GM12878 (cell line): Measurements from ENCODE around the gene RNASEH2A. TPM values are rescaled to one million over a fixed set of nuclear protein-coding genes. Genes with fewer than 3 reads are reported as not detected.

Experiments
- ATAC-seq: fragments of 200-7000 bp; cut with Tn5 transposase; 3 replicates; pipeline ENCODE4 v1.9.1; 2020; ENCODE audit warnings: mild to moderate bottlenecking, moderate library complexity
- BruUV-seq: library from RNA; stranded (reverse); fragments of 400-500 nt; replicated peaks from 2 replicates; lab custom pipeline; 2021; lab: Mats Ljungman, UMichigan
- CTCF ChIA-PET: fragments of 300-600 bp; sonication (Branson Sonifier 250); formaldehyde crosslinking; extraction: SDS; loops from one replicate; lab custom pipeline; 2021; ENCODE audit warnings: inconsistent platforms; lab: Yijun Ruan, JAX
- POLR2A ChIA-PET: fragments of 350-600 bp; formaldehyde crosslinking; extraction: SDS; loops from one replicate; lab custom pipeline; 2021; ENCODE audit warnings: inconsistent platforms; lab: Charles Lee
- RAD21 ChIA-PET: fragments of 300-600 bp; sonication (Branson Sonifier 250); formaldehyde crosslinking; loops from one replicate; lab custom pipeline; 2023; ENCODE audit warnings: antibody characterized with exemption; ENCODE audit not compliant: unreplicated experiment; lab: Charles Lee
- SMC1A ChIA-PET: fragments of 300-600 bp; sonication (Branson Sonifier 250); formaldehyde crosslinking; loops from one replicate; lab custom pipeline; 2023; ENCODE audit not compliant: unreplicated experiment, uncharacterized antibody; lab: Charles Lee
- DNase-seq: peaks from one replicate; pipeline ENCODE4 v3.0.0-alpha.2; 2011; ENCODE audit warnings: low read depth, low spot score
- FAIRE-seq: peaks from 3 replicates; lab custom pipeline; 2011; peaks lifted over from hg19 to GRCh38; lab: Jason Lieb, UNC
- H2AFZ ChIP-seq: 2 replicates; pipeline ENCODE4 v1.6.0; 2011; ENCODE audit warnings: low read depth, low read length, control low read depth; ENCODE audit not compliant: control insufficient read depth
- H3K27ac ChIP-seq: 2 replicates; pipeline ENCODE4 v1.5.1; 2011; ENCODE audit warnings: control low read depth; ENCODE audit not compliant: control insufficient read depth, insufficient read depth
- H3K27me3 ChIP-seq, 2 experiments: replicated peaks in 1 of 2; 2 replicates each; pipeline versions ENCODE4 v1.6.0 to v1.6.1; 2011; ENCODE audit warnings: low read length in 1 of 2; ENCODE audit not compliant: control insufficient read depth in 2 of 2, insufficient read depth in 2 of 2
- H3K36me3 ChIP-seq, 2 experiments: 2 replicates each; pipeline ENCODE4 v1.5.1; 2011; ENCODE audit warnings: low read length in 1 of 2; ENCODE audit not compliant: control insufficient read depth in 2 of 2, insufficient read depth in 2 of 2
- H3K4me1 ChIP-seq: 2 replicates; pipeline ENCODE4 v1.6.1; 2011; ENCODE audit warnings: mild to moderate bottlenecking, low read length, moderate library complexity, mixed read lengths; ENCODE audit not compliant: control insufficient read depth, insufficient read depth
- H3K4me2 ChIP-seq: 2 replicates; pipeline ENCODE4 v1.6.0; 2011; ENCODE audit warnings: control low read depth; ENCODE audit not compliant: control insufficient read depth, insufficient read depth
- H3K4me3 ChIP-seq: fragments of 200-600 bp; sonication (generic); 2 replicates; pipeline ENCODE4 v1.5.1; 2016
- H3K79me2 ChIP-seq: 2 replicates; pipeline ENCODE4 v1.6.0; 2011; ENCODE audit warnings: low read length; ENCODE audit not compliant: control insufficient read depth, insufficient read depth
- H3K9ac ChIP-seq: 2 replicates; pipeline ENCODE4 v1.8.0; 2011; ENCODE audit warnings: low read length, control low read depth, mixed read lengths; ENCODE audit not compliant: control insufficient read depth, insufficient read depth
- H3K9me3 ChIP-seq: replicated peaks from 3 replicates; pipeline ENCODE4 v1.5.1; 2011; ENCODE audit warnings: mild to moderate bottlenecking, low read length; ENCODE audit not compliant: control insufficient read depth, insufficient read depth
- H4K20me1 ChIP-seq: 2 replicates; pipeline ENCODE4 v1.6.0; 2011; ENCODE audit not compliant: control insufficient read depth, insufficient read depth
- CHD2 ChIP-seq: IDR thresholded peaks from 2 replicates; pipeline ENCODE4 v1.6.1; 2011; ENCODE audit warnings: low read depth, low read length, improper control_type of control experiment, borderline replicate concordance
- HDAC6 ChIP-seq: fragments of 200-600 bp; sonication (generic); IDR thresholded peaks from one replicate; pipeline ENCODE4 v1.8.0; 2017; ENCODE audit warnings: antibody characterized with exemption; ENCODE audit not compliant: unreplicated experiment
- JUNB ChIP-seq: IDR thresholded peaks from 2 replicates; pipeline ENCODE4 v1.6.1; 2016; ENCODE audit warnings: antibody characterized with exemption, mild to moderate bottlenecking
- MEF2B ChIP-seq: fragments of 450-650 bp; IDR thresholded peaks from 2 replicates; pipeline ENCODE4 v1.6.1; 2018; ENCODE audit warnings: mild to moderate bottlenecking, moderate library complexity; ENCODE audit not compliant: partially characterized antibody, poor library complexity, severe bottlenecking
- MTA2 ChIP-seq: fragments of 450-650 bp; IDR thresholded peaks from 2 replicates; pipeline ENCODE4 v1.6.1; 2016; ENCODE audit warnings: low read depth, mild to moderate bottlenecking, moderate library complexity
- NFYB ChIP-seq: IDR thresholded peaks from 2 replicates; pipeline ENCODE4 v1.6.1; 2011; ENCODE audit warnings: low read depth, mild to moderate bottlenecking, low read length, improper control_type of control experiment, moderate library complexity; ENCODE audit not compliant: insufficient read depth
- SMC3 ChIP-seq: IDR thresholded peaks from 2 replicates; pipeline ENCODE4 v1.6.1; 2011; ENCODE audit warnings: low read length, improper control_type of control experiment, borderline replicate concordance
- WGBS: methylation state at CpG from one replicate; pipeline ENCODE4 v1.1.6; 2016; ENCODE audit warnings: low lambda C conversion rate; ENCODE audit not compliant: insufficient replicate concordance, insufficient coverage; ENCODE audit errors: missing lambda C conversion rate; 5-methylcytosine and 5-hydroxymethylcytosine counted together
- in situ Hi-C: fragments of 300-500 bp; cut with MboI; formaldehyde crosslinking; loops from 9 replicates; pipeline ENCODE4 v1.14.3; 2018; ENCODE audit warnings: mixed read lengths
- intact Hi-C: fragments of 100-400 bp; cut with micrococcal nuclease; formaldehyde crosslinking; loops from one replicate; pipeline ENCODE4 v1.14.2; 2022; ENCODE audit not compliant: unreplicated experiment
- polyA plus RNA-seq, 11 experiments: library from polyadenylated mRNA; depleted of rRNA in 4 of 11; unstranded in 6 of 11; stranded (reverse) in 5 of 11; fragments of >200 nt; fragmentation: Nextera tagmentation in 4 of 11; fragmentation: Illumina TruSeq in 1 of 11; extraction: Ambion mirVana in 4 of 11; extraction: Trizol in 1 of 11; gene quantifications; 1 replicate in 1 of 11; 2 replicates in 10 of 11; pipeline versions ENCODE4 v1.2.1 to v1.2.3, GENCODE V29; 2011 to 2016; ENCODE audit warnings: inconsistent platforms in 2 of 11, missing spikeins in 2 of 11, low read depth in 1 of 11
- total RNA-seq, 4 experiments: library from RNA; depleted of rRNA in 3 of 4; stranded (reverse); fragments of >200 nt in 3 of 4; fragmentation: Illumina TruSeq in 1 of 4; extraction: Trizol in 1 of 4; gene quantifications; 2 replicates each; pipeline versions ENCODE4 v1.2.1 to v1.2.3, GENCODE V29; 2013 to 2021
- TF ChIP-seq, protein P1 (sequence below): fragments of 450-650 bp; IDR thresholded peaks from 2 replicates; pipeline ENCODE4 v1.6.1; 2018; ENCODE audit warnings: mild to moderate bottlenecking, low read depth, moderate library complexity; ENCODE audit not compliant: partially characterized antibody

Gene RNASEH2A
- total and polyA plus RNA-seq, 10 of the 15 experiments (the other 5 are each of a cell fraction or from before 2014, with no cell fraction given) = 17.4 to 103 (median 40.4) TPM

GRCh38 chr19:12763100-12763499, 43.3 kb upstream of the RNASEH2A start:
- no peak for TF ChIP-seq CHD2
- no peak for TF ChIP-seq JUNB
- no peak for TF ChIP-seq MEF2B
- TF ChIP-seq HDAC6 = no peak
- no peak for TF ChIP-seq SMC3
- no peak for TF ChIP-seq NFYB
- TF ChIP-seq, protein P1, sequence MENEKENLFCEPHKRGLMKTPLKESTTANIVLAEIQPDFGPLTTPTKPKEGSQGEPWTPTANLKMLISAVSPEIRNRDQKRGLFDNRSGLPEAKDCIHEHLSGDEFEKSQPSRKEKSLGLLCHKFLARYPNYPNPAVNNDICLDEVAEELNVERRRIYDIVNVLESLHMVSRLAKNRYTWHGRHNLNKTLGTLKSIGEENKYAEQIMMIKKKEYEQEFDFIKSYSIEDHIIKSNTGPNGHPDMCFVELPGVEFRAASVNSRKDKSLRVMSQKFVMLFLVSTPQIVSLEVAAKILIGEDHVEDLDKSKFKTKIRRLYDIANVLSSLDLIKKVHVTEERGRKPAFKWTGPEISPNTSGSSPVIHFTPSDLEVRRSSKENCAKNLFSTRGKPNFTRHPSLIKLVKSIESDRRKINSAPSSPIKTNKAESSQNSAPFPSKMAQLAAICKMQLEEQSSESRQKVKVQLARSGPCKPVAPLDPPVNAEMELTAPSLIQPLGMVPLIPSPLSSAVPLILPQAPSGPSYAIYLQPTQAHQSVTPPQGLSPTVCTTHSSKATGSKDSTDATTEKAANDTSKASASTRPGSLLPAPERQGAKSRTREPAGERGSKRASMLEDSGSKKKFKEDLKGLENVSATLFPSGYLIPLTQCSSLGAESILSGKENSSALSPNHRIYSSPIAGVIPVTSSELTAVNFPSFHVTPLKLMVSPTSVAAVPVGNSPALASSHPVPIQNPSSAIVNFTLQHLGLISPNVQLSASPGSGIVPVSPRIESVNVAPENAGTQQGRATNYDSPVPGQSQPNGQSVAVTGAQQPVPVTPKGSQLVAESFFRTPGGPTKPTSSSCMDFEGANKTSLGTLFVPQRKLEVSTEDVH = no peak
- no peak for TF ChIP-seq MTA2
- H3K4me3 ChIP-seq = no peak overlapping the region
- intact Hi-C loops (no loop called here), in situ Hi-C loops (loop anchor here (5.0 kb wide), 1 partner anchor 34 kb away; no protein-coding TSS in a partner anchor)
- H3K27ac ChIP-seq = no peak overlapping the region
- no peak overlapping the region for H2AFZ ChIP-seq
- no peak overlapping the region for H3K9ac ChIP-seq
- ChIA-PET SMC1A (interaction anchor here (0.9 to 1.7 kb wide), 4 partner anchors 33 to 85 kb away, joined by 3 to 4 read pairs (median 4); no protein-coding TSS in a partner anchor), RAD21 (interaction anchor here (9.0 kb wide), 1 partner anchor 84 kb away, joined by 76 read pairs; no protein-coding TSS in a partner anchor), CTCF (interaction anchor here (1.3 to 17.0 kb wide), 6 partner anchors 8 to 84 kb away, joined by 3 to 426 read pairs (median 32); partner anchors contain the start of genes HOOK2, JUNB, PRDX2 and THSD8), POLR2A (interaction anchor here (1.7 kb wide), 1 partner anchor 10 kb away, joined by 4 read pairs; no protein-coding TSS in a partner anchor)
- DNase-seq (no peak), FAIRE-seq (no peak), ATAC-seq (no peak)
- H3K36me3 ChIP-seq = no peaks in the 10 kb centered on the region
- WGBS = 94% methylated on average over 11 of the region's 11 CpGs
- H4K20me1 ChIP-seq = no peaks in the 10 kb centered on the region
- H3K79me2 ChIP-seq = no peaks in the 10 kb centered on the region
- H3K9me3 ChIP-seq = no peaks in the 10 kb centered on the region
- no peaks in the 10 kb centered on the region; the same call in 1 of the 2 replicates for H3K4me1 ChIP-seq
- no peak overlapping the region for H3K4me2 ChIP-seq
- H3K27me3 ChIP-seq = no peaks in the 10 kb centered on the region; a peak in 1 of 4 replicates
- BruUV-seq = no TSS peak
